Naive thymus-derived CD4-positive, alpha-beta T cell (primary cell): Measurements from ENCODE around the gene GALNT10. TPM values are rescaled to one million over a fixed set of nuclear protein-coding genes. Genes with fewer than 3 reads are reported as not detected.

ENCODE experiments used
- ATAC-seq: fragments of 150-1000 bp; cut with Tn5 transposase; 2 replicates; pipeline ENCODE4 v1.10.0; 2021; ENCODE audit warnings: mild to moderate bottlenecking, moderate library complexity
- CTCF ChIA-PET: fragments of 350-600 bp; sonication (Branson Sonifier 250); formaldehyde crosslinking; loops from one replicate; lab custom pipeline; 2021; ENCODE audit warnings: antibody characterized with exemption; lab: Charles Lee
- POLR2A ChIA-PET: fragments of 350-600 bp; sonication (Branson Sonifier 250); formaldehyde crosslinking; loops from one replicate; lab custom pipeline; 2021; ENCODE audit warnings: antibody characterized with exemption, inconsistent platforms; lab: Charles Lee
- DNase-seq, 9 donors: peaks; one replicate each; pipeline versions ENCODE4 v3.0.0 to v3.0.0-alpha.2; 2020 to 2022; ENCODE audit warnings: mixed read lengths in 1 of 9
- H3K27ac ChIP-seq: one replicate; pipeline ENCODE4 v1.7.0; 2013; ENCODE audit warnings: mild to moderate bottlenecking, low read depth, low read length, moderate library complexity
- H3K27me3 ChIP-seq, 2 donors: one replicate each; pipeline ENCODE4 v1.7.0; 2013; ENCODE audit warnings: low read length in 2 of 2, mild to moderate bottlenecking in 2 of 2, moderate library complexity in 2 of 2; ENCODE audit not compliant: control insufficient read depth in 2 of 2, insufficient read depth in 2 of 2
- H3K36me3 ChIP-seq, 3 experiments: 1 replicate in 2 of 3; 2 replicates in 1 of 3; pipeline ENCODE4 v1.7.0; 2013; ENCODE audit warnings: low read length in 3 of 3, mild to moderate bottlenecking in 3 of 3, moderate library complexity in 1 of 3; ENCODE audit not compliant: insufficient read depth in 3 of 3, control insufficient read depth in 2 of 3
- H3K4me1 ChIP-seq, 2 donors: one replicate each; pipeline ENCODE4 v1.7.0; 2013; ENCODE audit warnings: low read length in 2 of 2, mild to moderate bottlenecking in 2 of 2, moderate library complexity in 1 of 2; ENCODE audit not compliant: control insufficient read depth in 2 of 2, insufficient read depth in 2 of 2
- H3K4me3 ChIP-seq: 2 replicates; pipeline ENCODE4 v1.7.0; 2013; ENCODE audit warnings: mild to moderate bottlenecking, low read length
- H3K9me3 ChIP-seq, 3 experiments: 1 replicate in 2 of 3; 2 replicates in 1 of 3; pipeline ENCODE4 v1.7.0; 2013; ENCODE audit warnings: low read length in 3 of 3; ENCODE audit not compliant: control insufficient read depth in 2 of 3
- H3K27ac Mint-ChIP-seq, 9 donors: one replicate each; pipeline ENCODE4 v1.8.0; 2020 to 2022; ENCODE audit warnings: mixed read lengths in 9 of 9, mild to moderate bottlenecking in 8 of 9, moderate library complexity in 5 of 9, inconsistent platforms in 2 of 9
- H3K27me3 Mint-ChIP-seq, 5 donors: one replicate each; pipeline ENCODE4 v1.8.0; 2021 to 2022; ENCODE audit warnings: mixed read lengths in 5 of 5, mild to moderate bottlenecking in 1 of 5
- H3K36me3 Mint-ChIP-seq, 5 donors: one replicate each; pipeline ENCODE4 v1.8.0; 2020 to 2022; ENCODE audit warnings: mixed read lengths in 5 of 5, mild to moderate bottlenecking in 3 of 5, inconsistent platforms in 1 of 5
- H3K4me1 Mint-ChIP-seq, 7 donors: one replicate each; pipeline ENCODE4 v1.8.0; 2020 to 2022; ENCODE audit warnings: mixed read lengths in 7 of 7, mild to moderate bottlenecking in 3 of 7, inconsistent platforms in 1 of 7
- H3K4me3 Mint-ChIP-seq, 10 donors: one replicate each; pipeline ENCODE4 v1.8.0; 2020 to 2022; ENCODE audit warnings: mild to moderate bottlenecking in 10 of 10, mixed read lengths in 10 of 10, moderate library complexity in 6 of 10, inconsistent platforms in 2 of 10
- H3K9me3 Mint-ChIP-seq, 11 donors: one replicate each; pipeline ENCODE4 v1.8.0; 2020 to 2022; ENCODE audit warnings: mixed read lengths in 11 of 11, mild to moderate bottlenecking in 4 of 11, inconsistent platforms in 1 of 11, moderate library complexity in 1 of 11
- intact Hi-C, 2 donors: fragments of 100-400 bp; cut with micrococcal nuclease; formaldehyde crosslinking; loops; one replicate each; pipeline ENCODE4 v1.15.1; 2023
- polyA plus RNA-seq, 2 donors: library from polyadenylated mRNA; unstranded; fragments of 300-500 nt; fragmentation: Illumina TruSeq; gene quantifications; one replicate each; pipeline ENCODE4 v1.2.3, GENCODE V29; 2021
- total RNA-seq, 6 experiments: library from RNA in 5 of 6; stranded (reverse) in 5 of 6; gene quantifications; 1 replicate in 5 of 6; 2 replicates in 1 of 6; pipeline ENCODE4 v1.2.3 and lab custom pipeline; 2021 to 2026

Gene GALNT10
- total and polyA plus RNA-seq, 7 experiments from 2014 or later = 6.2 to 56.4 (median 24.8) TPM

DNA sequence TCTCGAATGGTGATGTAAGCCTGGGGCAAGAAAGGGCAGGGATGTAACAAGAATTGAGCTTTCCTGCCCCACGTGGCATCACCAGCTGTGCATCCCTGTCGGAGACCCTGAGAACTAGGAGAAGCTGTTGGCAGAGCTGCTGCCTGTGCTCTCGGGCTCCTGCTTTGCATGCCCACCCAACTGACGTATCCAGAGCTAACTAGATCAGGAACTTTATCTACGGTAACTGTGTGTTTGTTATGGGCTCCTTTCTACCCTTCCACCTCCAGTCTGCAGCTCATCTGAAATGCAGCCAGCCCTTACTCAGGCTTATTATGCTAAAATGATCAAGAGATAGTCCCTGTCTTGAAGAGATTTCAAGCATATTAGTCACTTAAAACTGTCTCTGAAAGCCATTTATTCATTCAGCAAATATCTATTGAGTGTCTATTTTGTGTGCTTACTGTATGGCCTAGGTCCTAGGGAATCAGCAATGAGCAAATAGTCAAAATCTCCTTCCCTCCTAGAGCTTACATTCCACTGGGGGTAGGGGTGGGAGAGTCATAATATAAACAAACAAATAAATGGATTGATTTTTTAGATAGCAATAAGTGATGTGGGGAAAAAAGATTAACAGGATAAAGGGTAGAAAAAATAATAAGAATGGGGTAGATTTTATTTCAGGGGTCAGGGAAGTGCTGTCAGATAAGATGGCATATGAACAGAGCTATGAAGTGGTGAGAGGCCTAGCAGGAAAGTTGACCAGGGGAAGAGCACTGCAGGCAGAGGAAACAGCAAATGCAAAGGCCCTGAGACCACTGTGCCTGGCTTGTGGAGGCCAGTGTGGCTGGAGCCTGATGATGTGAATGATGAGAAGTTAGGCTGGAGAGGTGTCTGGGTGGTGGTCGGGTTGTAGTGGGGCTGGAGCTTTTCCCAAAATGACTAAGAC is 118.2 kb downstream of the GALNT10 start:
- peaks cover 0 to 17% (median 11%) of the 10 kb centered on the region in 11 donors for H3K9me3 Mint-ChIP-seq
- H3K36me3 Mint-ChIP-seq = peaks cover 3 to 49% (median 37%) of the 10 kb centered on the region in 5 donors
- H3K27me3 Mint-ChIP-seq = no peaks in the 10 kb centered on the region
- H3K4me3 ChIP-seq = no peak overlapping the region
- no peaks in the 10 kb centered on the region for H3K27me3 ChIP-seq
- H3K36me3 ChIP-seq = no peaks in the 10 kb centered on the region
- no peaks in the 10 kb centered on the region for H3K4me1 ChIP-seq
- CTCF ChIA-PET = no interaction called here
- no peaks in the 10 kb centered on the region for H3K9me3 ChIP-seq
- H3K27ac Mint-ChIP-seq = peak overlapping the region in 1 of 9 donors; percentile 3
- H3K4me1 Mint-ChIP-seq = peaks cover 3 to 32% (median 7%) of the 10 kb centered on the region in 7 donors
- POLR2A ChIA-PET = no interaction called here
- no peak overlapping the region for H3K27ac ChIP-seq
- DNase-seq (no peak), ATAC-seq (no peak)
- no peak overlapping the region for H3K4me3 Mint-ChIP-seq
- intact Hi-C loops = no loop called here

DNA sequence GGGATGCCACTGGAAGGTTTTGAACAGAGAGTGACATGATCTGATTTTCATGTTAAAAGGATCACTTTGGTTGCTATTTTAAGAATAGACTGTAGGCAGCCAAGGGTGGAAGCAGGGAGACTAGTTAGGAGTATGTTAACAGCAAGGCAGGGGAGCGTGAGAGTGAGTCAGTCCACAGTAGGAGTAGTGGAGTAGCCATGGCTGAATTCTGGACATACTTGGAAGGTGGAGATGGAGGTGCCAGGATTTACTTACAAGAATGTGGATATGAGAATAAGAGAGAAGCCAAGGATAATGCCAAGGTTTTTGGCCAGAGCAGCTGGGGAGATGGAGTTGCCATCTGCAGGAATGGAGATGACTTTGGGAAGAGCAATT is 118.8 kb downstream of the GALNT10 start:
- Mint-ChIP-seq H3K36me3 (peaks cover 3 to 42% (median 30%) of the 10 kb centered on the region in 5 donors), H3K4me1 (peaks cover 3 to 32% (median 7%) of the 10 kb centered on the region in 7 donors), H3K27ac (peak overlapping the region in 1 of 9 donors; percentile 11), H3K4me3 (no peak overlapping the region), H3K9me3 (peaks cover 0 to 11% (median 5%) of the 10 kb centered on the region in 11 donors), H3K27me3 (no peaks in the 10 kb centered on the region)
- Histone ChIP-seq H3K9me3 (no peaks in the 10 kb centered on the region), H3K27me3 (no peaks in the 10 kb centered on the region), H3K36me3 (no peaks in the 10 kb centered on the region), H3K4me1 (no peaks in the 10 kb centered on the region), H3K4me3 (no peak overlapping the region), H3K27ac (no peak overlapping the region)
- DNase-seq = no peak
- POLR2A ChIA-PET = no interaction called here
- CTCF ChIA-PET = no interaction called here
- no peak for ATAC-seq
- intact Hi-C loops = no loop called here

DNA sequence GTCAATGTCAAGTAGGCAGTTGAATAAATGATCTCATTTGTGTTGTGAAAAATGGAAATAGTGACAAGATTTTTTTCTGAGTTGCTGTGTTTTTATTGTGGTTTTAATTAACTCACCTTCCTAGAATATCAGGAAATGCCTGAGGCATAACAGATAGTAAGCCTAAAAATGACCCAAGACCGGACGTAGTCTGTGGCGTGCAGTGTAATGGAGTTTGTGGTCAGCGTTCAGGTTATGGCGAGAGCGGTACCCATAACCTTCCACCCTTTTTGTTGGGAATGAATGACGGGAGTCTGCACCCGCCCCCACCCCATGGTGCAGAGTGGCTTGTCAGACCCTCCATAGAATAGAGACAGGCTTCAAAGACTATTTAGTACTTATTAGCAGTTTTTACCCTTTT is 119.3 kb downstream of the GALNT10 start:
- H3K9me3 ChIP-seq = no peaks in the 10 kb centered on the region
- H3K4me1 ChIP-seq = no peaks in the 10 kb centered on the region
- ChIA-PET POLR2A (no interaction called here), CTCF (no interaction called here)
- H3K36me3 Mint-ChIP-seq = peaks cover under 1 to 38% (median 26%) of the 10 kb centered on the region in 5 donors
- no peak for ATAC-seq
- H3K4me1 Mint-ChIP-seq = peaks cover 3 to 32% (median 7%) of the 10 kb centered on the region in 7 donors
- peak overlapping the region in 1 of 9 donors; percentile 88 for H3K27ac Mint-ChIP-seq
- no peak for DNase-seq
- H3K36me3 ChIP-seq = no peaks in the 10 kb centered on the region
- H3K4me3 ChIP-seq = no peak overlapping the region
- H3K27me3 Mint-ChIP-seq = no peaks in the 10 kb centered on the region
- H3K9me3 Mint-ChIP-seq = peaks cover 0 to 8% (median under 1%) of the 10 kb centered on the region in 11 donors
- no peak overlapping the region for H3K27ac ChIP-seq
- H3K4me3 Mint-ChIP-seq = no peak overlapping the region
- H3K27me3 ChIP-seq = no peaks in the 10 kb centered on the region
- intact Hi-C loops = no loop called here

DNA sequence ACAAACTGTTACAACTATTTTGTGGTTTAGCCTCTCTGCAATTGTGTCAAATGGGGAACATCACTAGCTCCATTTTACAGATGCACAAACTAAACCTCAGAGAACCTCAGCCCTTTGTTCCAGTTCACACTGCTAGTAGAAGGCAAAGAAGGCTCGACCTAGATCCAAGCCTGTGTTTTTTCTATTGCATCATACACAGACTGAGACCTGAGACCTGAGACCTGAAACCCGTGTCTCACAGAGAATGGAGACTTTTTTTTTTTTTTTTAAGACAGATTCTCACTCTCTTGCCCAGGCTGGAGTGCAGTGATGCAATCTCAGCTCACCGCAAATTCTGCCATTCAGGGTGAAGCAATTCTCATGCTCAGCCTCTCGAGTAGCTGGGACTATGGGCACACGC is 120.8 kb downstream of the GALNT10 start:
- intact Hi-C loops = no loop called here

DNA sequence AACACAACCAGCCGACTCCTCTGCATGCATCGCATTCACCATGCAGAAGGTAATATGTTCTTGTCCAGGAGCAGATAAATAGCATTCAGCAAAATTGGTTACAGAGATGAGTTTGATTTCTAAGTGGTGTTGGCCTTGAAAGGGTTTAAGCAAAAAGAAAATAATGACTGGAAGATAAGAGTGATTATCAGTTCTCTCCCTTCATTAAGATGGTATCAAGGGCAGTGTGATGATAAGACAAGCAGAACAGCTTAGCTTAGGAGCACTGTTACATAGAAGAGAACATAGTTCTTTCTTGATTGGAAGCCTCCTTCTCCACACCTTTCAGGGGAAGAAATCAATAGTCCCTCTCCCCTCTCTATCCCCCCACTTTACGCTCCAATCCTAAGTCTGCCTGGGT is 121.5 kb downstream of the GALNT10 start:
- no peaks in the 10 kb centered on the region for H3K9me3 Mint-ChIP-seq
- no peaks in the 10 kb centered on the region for H3K9me3 ChIP-seq
- H3K4me3 Mint-ChIP-seq = no peak overlapping the region
- H3K36me3 ChIP-seq = no peaks in the 10 kb centered on the region
- no peaks in the 10 kb centered on the region for H3K27me3 ChIP-seq
- intact Hi-C loops = no loop called here
- H3K4me1 ChIP-seq = no peaks in the 10 kb centered on the region
- peak overlapping the region in 1 of 9 donors; percentile 11 for H3K27ac Mint-ChIP-seq
- no peaks in the 10 kb centered on the region for H3K27me3 Mint-ChIP-seq
- H3K4me1 Mint-ChIP-seq = peaks cover 3 to 30% (median 7%) of the 10 kb centered on the region in 7 donors
- no peak overlapping the region for H3K27ac ChIP-seq
- CTCF ChIA-PET = no interaction called here
- peaks cover 3 to 22% (median 12%) of the 10 kb centered on the region in 5 donors for H3K36me3 Mint-ChIP-seq
- POLR2A ChIA-PET = interaction anchor here (1.3 kb wide), 1 partner anchor 122 kb away, joined by 3 read pairs; no protein-coding TSS in a partner anchor
- H3K4me3 ChIP-seq = no peak overlapping the region
- DNase-seq = no peak
- ATAC-seq = no peak

More for the DNA sequence above, 120.8 kb downstream of the GALNT10 start:
- Mint-ChIP-seq H3K9me3 (peaks cover 0 to 4% (median 0%) of the 10 kb centered on the region in 11 donors), H3K4me1 (peaks cover 3 to 32% (median 7%) of the 10 kb centered on the region in 7 donors), H3K27ac (no peak overlapping the region), H3K36me3 (peaks cover 3 to 26% (median 16%) of the 10 kb centered on the region in 5 donors), H3K27me3 (no peaks in the 10 kb centered on the region), H3K4me3 (no peak overlapping the region)
- Histone ChIP-seq H3K27ac (no peak overlapping the region), H3K4me1 (no peaks in the 10 kb centered on the region), H3K27me3 (no peaks in the 10 kb centered on the region), H3K4me3 (no peak overlapping the region), H3K36me3 (no peaks in the 10 kb centered on the region), H3K9me3 (no peaks in the 10 kb centered on the region)
- peak; percentile 40 for ATAC-seq
- DNase-seq = no peak
- CTCF ChIA-PET = no interaction called here
- POLR2A ChIA-PET = interaction anchor here (1.3 kb wide), 1 partner anchor 122 kb away, joined by 3 read pairs; no protein-coding TSS in a partner anchor

DNA sequence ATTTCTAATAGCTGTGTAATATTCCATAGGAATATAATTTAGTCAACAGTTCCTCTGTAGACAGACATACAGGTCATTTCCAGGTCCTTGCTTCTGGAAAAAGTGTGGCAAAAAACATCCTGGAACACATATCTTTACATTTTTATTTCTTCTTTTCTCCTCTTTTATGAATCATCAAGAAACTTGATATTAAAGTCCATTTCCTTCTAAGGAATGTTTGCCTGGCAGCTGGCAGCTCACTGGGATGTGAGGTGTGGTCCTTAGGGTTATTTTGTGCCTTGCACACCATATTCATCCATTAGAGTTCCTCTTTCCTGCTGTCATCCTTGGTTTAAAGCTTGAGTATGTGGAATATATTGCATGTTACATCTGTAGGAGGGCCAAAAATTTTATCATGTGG is 122.0 kb downstream of the GALNT10 start:
- Histone ChIP-seq H3K36me3 (no peaks in the 10 kb centered on the region), H3K27ac (no peak overlapping the region), H3K9me3 (no peaks in the 10 kb centered on the region), H3K27me3 (no peaks in the 10 kb centered on the region), H3K4me1 (no peaks in the 10 kb centered on the region), H3K4me3 (no peak overlapping the region)
- no peaks in the 10 kb centered on the region for H3K9me3 Mint-ChIP-seq
- no peak overlapping the region for H3K4me3 Mint-ChIP-seq
- ChIA-PET CTCF (no interaction called here), POLR2A (interaction anchor here (1.3 kb wide), 1 partner anchor 123 kb away, joined by 3 read pairs; no protein-coding TSS in a partner anchor)
- H3K36me3 Mint-ChIP-seq = peaks cover 3 to 28% (median 12%) of the 10 kb centered on the region in 5 donors
- ATAC-seq (no peak), DNase-seq (no peak)
- no peaks in the 10 kb centered on the region for H3K27me3 Mint-ChIP-seq
- H3K27ac Mint-ChIP-seq = no peak overlapping the region
- peaks cover 3 to 30% (median 7%) of the 10 kb centered on the region in 7 donors for H3K4me1 Mint-ChIP-seq
- intact Hi-C loops = no loop called here
